D341Med (cell line): ENCODE measurements around the gene COBLL1.
"Not testable (repeated sequence)": the region's sequence is repeated elsewhere in the genome, so short reads cannot be mapped to it uniquely, and the experiment has no call there.

Experiments used
- DNase-seq: peaks from one replicate; pipeline ENCODE4 v3.0.0; 2012; ENCODE audit warnings: low spot score

The COBLL1 gene

GRCh38 chr2:164841719-164842623, at the start of gene COBLL1:
TSS of gene COBLL1 (minus strand) at chr2:164841823. CDS start at chr2:164841196, 627 bp downstream.
- peak; percentile 78 for DNase-seq

DNA sequence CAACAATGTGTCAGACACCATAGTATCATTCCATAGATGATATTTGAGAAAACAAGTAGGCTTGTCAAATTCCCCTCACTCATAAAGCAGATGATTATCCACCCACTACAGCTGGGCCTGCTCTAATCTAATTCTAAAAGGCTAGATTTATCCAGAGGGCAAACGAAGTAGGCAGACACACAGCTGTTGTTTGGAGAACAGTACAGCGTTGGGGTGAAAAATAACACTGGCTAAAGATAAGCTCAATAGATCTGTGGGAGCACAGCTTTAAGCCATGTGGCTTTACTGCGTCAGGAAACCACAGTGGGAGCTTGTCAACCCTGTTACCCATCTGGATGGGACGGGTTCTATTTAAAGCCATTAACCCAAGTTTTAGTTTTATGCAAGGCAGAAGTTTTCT, 48.9 kb upstream of the COBLL1 start:
- peak; percentile 59 for DNase-seq

- DNase-seq, result no peak
Observed at GRCh38 chr2:164888592-164888991, 47.0 kb upstream of the COBLL1 start.

- no peak for DNase-seq
Observed at GRCh38 chr2:164887434-164888144, 46.0 kb upstream of the COBLL1 start.

DNA sequence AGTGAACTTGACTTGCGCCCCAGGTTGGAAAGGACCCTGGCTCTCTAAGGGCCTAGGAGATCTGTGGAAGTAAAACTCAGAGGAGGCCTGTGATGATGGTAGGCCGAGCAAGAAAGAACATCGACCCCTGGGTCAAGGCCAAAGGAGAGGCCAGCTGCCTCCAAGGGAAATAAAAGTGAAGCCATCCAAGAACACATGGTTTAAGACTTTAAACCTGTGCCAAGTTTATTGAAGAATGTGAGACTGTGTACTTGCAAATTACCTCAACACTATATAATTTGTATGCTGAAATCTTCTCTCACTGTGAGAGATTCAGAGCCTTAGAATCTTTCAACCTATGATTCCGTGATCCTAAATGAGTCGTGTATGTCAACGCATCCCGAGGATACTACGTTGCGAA, 40.7 kb upstream of the COBLL1 start:
- DNase-seq, result no peak

GRCh38 chr2:164881524-164881923, 39.9 kb upstream of the COBLL1 start:
- no peak for DNase-seq

GRCh38 chr2:164879901-164880535, 38.4 kb upstream of the COBLL1 start:
- no peak for DNase-seq

DNA sequence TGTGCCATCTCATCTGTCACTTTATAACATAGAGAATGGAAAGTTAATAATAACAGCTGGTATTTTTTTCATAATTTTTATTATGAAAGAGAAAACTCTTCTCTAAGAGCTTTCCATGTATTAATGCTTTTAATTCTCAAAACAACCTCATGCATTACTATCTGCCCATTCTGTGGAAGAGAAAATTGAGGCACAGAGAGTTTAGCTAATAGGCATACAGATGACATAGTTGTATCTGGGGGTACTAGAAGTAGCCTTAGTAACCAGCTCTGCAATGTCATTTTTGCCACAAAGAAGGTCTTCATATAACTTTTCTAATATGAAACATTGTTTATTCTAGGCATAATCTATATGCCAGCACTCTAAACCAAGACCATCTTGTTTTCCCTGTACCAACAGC, 36.3 kb upstream of the COBLL1 start:
- no peak for DNase-seq

DNA sequence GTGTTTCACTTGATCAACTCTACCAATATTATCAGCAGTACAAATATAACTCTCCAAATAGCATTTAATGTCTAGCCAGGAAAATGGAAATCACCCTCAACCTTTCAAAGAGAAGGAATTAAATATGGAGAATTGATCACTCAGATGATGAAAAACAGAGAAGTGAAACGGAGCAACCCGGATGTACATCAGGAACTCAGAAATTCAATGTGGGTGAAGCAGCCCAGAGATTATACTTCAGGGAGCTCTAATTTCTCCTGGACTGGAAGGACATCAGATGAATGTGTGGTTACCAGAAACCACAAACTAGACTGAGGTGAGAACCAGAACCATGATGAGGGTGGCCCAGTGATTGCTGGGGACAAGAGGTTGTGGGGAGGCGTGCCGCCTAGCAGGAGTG, 35.5 kb upstream of the COBLL1 start:
- no peak for DNase-seq

DNA sequence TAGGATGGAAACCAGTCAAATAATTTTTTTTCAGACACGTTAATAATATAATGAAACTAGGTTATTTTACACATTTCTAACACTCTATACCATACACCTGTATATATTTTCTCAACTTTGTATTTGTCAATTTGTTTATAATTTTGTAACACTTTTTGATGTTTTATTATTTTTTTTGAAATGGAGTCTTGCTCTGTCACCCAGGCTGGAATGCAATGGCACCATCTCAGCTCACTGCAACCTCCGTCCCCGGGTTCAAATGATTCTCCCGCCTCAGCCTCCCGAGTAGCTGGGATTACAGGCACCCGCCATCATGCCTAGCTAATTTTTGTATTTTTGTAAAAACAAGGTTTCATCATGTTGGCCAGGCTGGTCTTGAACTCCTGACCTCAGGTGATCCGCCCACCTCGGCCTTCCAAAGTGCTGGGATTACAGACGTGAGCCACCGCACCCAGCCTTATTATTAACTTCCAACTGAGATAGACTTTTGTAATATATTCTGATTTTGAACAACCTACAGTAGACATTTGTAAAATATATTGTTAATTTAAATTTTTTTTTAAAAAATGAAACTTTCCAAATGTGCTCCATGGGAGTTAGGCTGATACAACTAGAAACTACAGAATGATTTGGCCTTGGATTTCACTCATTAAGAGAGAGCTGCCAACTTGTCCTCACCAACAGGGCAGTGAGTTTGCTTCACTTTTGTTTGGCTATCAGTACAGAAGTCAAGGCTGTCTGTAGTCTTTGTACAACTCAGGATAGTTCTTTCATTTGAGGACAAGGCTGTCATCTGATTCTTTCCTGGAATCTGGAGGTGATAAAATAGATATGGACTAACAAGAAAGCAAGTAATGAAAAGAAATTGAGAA, 33.9 kb upstream of the COBLL1 start:
- no peak for DNase-seq

DNA sequence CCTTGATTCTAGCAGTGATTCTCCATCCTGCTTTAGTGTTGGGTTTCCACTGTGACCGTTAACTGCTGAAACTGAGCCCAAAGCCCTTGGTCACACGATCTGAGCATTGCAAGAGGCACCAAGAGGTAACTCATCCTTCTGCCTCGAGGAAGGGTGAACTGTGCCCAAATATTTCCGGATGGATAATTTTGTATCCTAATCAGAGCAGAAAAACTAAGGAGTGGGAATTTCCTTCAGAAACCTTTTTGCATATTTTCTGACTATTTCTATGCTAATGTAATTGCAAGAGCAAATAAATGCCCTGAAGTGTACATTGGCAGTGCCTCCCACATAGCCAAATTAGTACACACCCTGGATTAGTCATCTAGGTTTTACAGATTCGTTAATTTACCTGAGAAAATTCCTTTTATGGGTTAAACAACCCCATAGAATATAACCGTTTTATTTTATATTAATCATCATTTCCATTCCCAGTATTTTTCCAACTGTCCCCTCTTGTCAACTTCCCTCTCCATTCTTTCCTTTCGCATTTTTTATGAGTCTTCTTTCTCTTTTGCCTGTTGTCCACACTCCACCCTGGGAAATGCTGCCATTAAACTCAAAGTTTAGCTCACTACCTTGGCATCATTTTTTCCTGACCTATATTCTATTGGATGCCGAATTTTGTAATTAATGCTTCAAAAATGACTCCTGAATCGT, 31.7 kb upstream of the COBLL1 start:
- no peak for DNase-seq

- DNase-seq, result no peak
Observed at GRCh38 chr2:164871404-164871803, 29.8 kb upstream of the COBLL1 start.

GRCh38 chr2:164869420-164869772, 27.8 kb upstream of the COBLL1 start:
- DNase-seq, result no peak

- DNase-seq, result no peak
Observed at GRCh38 chr2:164868563-164869419, 27.2 kb upstream of the COBLL1 start.

GRCh38 chr2:164867779-164868397, 26.3 kb upstream of the COBLL1 start:
- no peak for DNase-seq

DNA sequence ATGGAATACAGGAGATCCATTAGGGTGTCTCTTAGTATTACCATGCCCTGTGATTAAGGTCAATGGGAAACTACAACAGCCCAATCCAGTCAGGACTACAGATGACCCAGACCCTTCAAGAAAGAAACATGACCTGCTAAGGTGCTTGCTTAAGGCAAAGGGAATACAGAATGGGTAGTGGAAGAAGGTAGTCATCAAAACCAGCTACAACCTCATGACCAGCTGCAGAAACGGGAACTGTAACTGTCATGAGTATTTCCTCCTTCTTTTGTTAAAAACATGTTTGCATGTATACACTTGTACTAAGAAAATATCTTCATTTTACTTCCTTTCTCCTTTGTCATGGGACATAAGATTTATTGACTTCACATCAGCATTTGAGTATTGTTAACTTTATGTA, 24.8 kb upstream of the COBLL1 start:
- not testable (repeated sequence) for DNase-seq

DNA sequence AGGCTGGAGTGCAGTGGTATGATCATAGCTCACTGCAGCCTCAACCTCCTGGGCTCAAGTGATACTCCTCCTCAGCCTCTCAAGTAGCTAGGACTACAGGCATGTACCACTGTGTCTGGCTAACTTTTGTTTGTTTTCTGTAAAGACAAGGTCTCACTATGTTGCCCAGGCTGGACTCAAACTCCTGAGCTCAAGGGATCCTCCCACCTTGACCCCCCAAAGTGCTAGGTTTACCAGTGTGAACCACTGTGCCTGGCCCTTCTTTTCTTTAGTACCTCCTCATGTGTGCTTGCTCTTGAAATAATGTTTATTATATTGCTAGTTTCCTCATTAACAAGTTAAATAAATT, 19.0 kb upstream of the COBLL1 start:
- no peak for DNase-seq

GRCh38 chr2:164859906-164860693, 18.5 kb upstream of the COBLL1 start:
- DNase-seq, result not testable (repeated sequence)

- no peak for DNase-seq
Observed at GRCh38 chr2:164859251-164859818, 17.7 kb upstream of the COBLL1 start.
